Endothelial cell of umbilical vein (primary cell): ENCODE measurements around the gene ANGPTL3. TPM values are rescaled to one million over a fixed set of nuclear protein-coding genes. Genes with fewer than 3 reads are reported as not detected.

Experiments used
- BruUV-seq: library from RNA; stranded (reverse); fragments of 400-500 nt; replicated peaks from 2 replicates; lab custom pipeline; 2021; lab: Mats Ljungman, UMichigan
- CTCF ChIA-PET: fragments of 300-600, 350-600 bp; sonication (Branson Sonifier 250); formaldehyde crosslinking; loops from one replicate; lab custom pipeline; 2021; ENCODE audit warnings: antibody characterized with exemption, inconsistent platforms; lab: Charles Lee
- POLR2A ChIA-PET: fragments of 300-600, 350-600 bp; sonication (Branson Sonifier 250); formaldehyde crosslinking; loops from one replicate; lab custom pipeline; 2021; ENCODE audit warnings: antibody characterized with exemption, inconsistent platforms; lab: Charles Lee
- DNase-seq: peaks from one replicate; pipeline ENCODE4 v3.0.0-alpha.2; 2011; ENCODE audit warnings: low read depth, low spot score
- FAIRE-seq: peaks from 2 replicates; lab custom pipeline; 2011; peaks lifted over from hg19 to GRCh38; lab: Jason Lieb, UNC
- H2AFZ ChIP-seq: 2 replicates; pipeline ENCODE4 v1.6.0; 2012; ENCODE audit warnings: low read depth, low read length, control low read depth, inconsistent platforms
- H3K27ac ChIP-seq: 2 replicates; pipeline ENCODE4 v1.5.1; 2011; ENCODE audit warnings: low read depth, mild to moderate bottlenecking, control low read depth, low read length, moderate library complexity; ENCODE audit not compliant: insufficient read depth
- H3K27me3 ChIP-seq, 2 experiments: 2 replicates each; pipeline versions ENCODE4 v1.6.0 to v1.6.1; 2011; ENCODE audit warnings: low read length in 2 of 2, mixed read lengths in 1 of 2; ENCODE audit not compliant: control insufficient read depth in 2 of 2, insufficient read depth in 2 of 2
- H3K36me3 ChIP-seq, 2 experiments: 2 replicates in 1 of 2; 3 replicates in 1 of 2; pipeline ENCODE4 v1.5.1; 2011; ENCODE audit warnings: low read length in 2 of 2, mild to moderate bottlenecking in 1 of 2, moderate library complexity in 1 of 2; ENCODE audit not compliant: control insufficient read depth in 2 of 2, insufficient read depth in 2 of 2; ENCODE audit errors: extremely low read depth in 1 of 2
- H3K4me1 ChIP-seq: 3 replicates; pipeline ENCODE4 v1.5.1; 2011; ENCODE audit warnings: mild to moderate bottlenecking, low read length; ENCODE audit not compliant: control insufficient read depth, insufficient read depth; ENCODE audit errors: extremely low read depth
- H3K4me2 ChIP-seq: 2 replicates; pipeline ENCODE4 v1.6.1; 2011; ENCODE audit warnings: low read length, control low read depth, mixed read lengths; ENCODE audit not compliant: insufficient read depth
- H3K4me3 ChIP-seq, 3 experiments: fragments of 200-600 bp in 1 of 3; sonication (generic), shearing (Covaris generic) in 1 of 3; replicated peaks in 1 of 3; 2 replicates each; pipeline ENCODE4 v1.5.1; 2011 to 2016; ENCODE audit warnings: control low read depth in 3 of 3, low read length in 3 of 3, mild to moderate bottlenecking in 2 of 3, inconsistent platforms in 1 of 3, low read depth in 1 of 3, moderate library complexity in 1 of 3; ENCODE audit not compliant: insufficient read depth in 1 of 3
- H3K79me2 ChIP-seq: 2 replicates; pipeline ENCODE4 v1.6.0; 2012; ENCODE audit warnings: low read length, inconsistent platforms; ENCODE audit not compliant: control insufficient read depth, insufficient read depth
- H3K9ac ChIP-seq: replicated peaks from 2 replicates; pipeline ENCODE3; 2011; ENCODE audit warnings: low read length, control low read depth; ENCODE audit not compliant: insufficient read depth; ENCODE audit errors: extremely low read depth
- H3K9me1 ChIP-seq: replicated peaks from 3 replicates; pipeline ENCODE4 v1.6.0; 2011; ENCODE audit warnings: mild to moderate bottlenecking, low read length; ENCODE audit not compliant: control insufficient read depth, insufficient read depth; ENCODE audit errors: extremely low read depth
- H3K9me3 ChIP-seq: replicated peaks from 2 replicates; pipeline ENCODE4 v1.5.1; 2012; ENCODE audit warnings: low read length, inconsistent platforms; ENCODE audit not compliant: control insufficient read depth, insufficient read depth
- H4K20me1 ChIP-seq: replicated peaks from 2 replicates; pipeline ENCODE3; 2011; ENCODE audit warnings: mild to moderate bottlenecking, low read length; ENCODE audit not compliant: control insufficient read depth, insufficient read depth; ENCODE audit errors: extremely low read depth
- CTCF ChIP-seq, 2 donors: IDR thresholded peaks; 1 replicate in 1 of 2; 2 replicates in 1 of 2; pipeline ENCODE4 v1.5.1; 2011; ENCODE audit warnings: low read length in 2 of 2, mild to moderate bottlenecking in 2 of 2, moderate library complexity in 2 of 2, control low read depth in 1 of 2, inconsistent platforms in 1 of 2, low read depth in 1 of 2; ENCODE audit not compliant: insufficient read depth in 1 of 2; ENCODE audit errors: extremely low read depth in 1 of 2
- EZH2 ChIP-seq: IDR thresholded peaks from 2 replicates; pipeline ENCODE4 v1.6.1; 2012; ENCODE audit warnings: borderline replicate concordance, low read depth, mild to moderate bottlenecking, moderate library complexity, low read length, inconsistent platforms; ENCODE audit not compliant: severe bottlenecking
- FOS ChIP-seq: IDR thresholded peaks from 2 replicates; pipeline ENCODE4 v1.6.1; 2011; ENCODE audit warnings: mild to moderate bottlenecking, low read length, moderate library complexity, borderline replicate concordance; ENCODE audit not compliant: insufficient read depth
- GATA2 ChIP-seq: IDR thresholded peaks from 2 replicates; pipeline ENCODE4 v1.7.0; 2011; ENCODE audit warnings: low read depth, mild to moderate bottlenecking, moderate library complexity, mixed read lengths, low read length; ENCODE audit not compliant: insufficient read length, insufficient read depth
- JUN ChIP-seq: IDR thresholded peaks from 2 replicates; pipeline ENCODE4 v1.6.1; 2011; ENCODE audit warnings: borderline replicate concordance, low read depth; ENCODE audit not compliant: insufficient read length, insufficient read depth
- MYC ChIP-seq: IDR thresholded peaks from one replicate; pipeline ENCODE4 v1.6.1; 2011; ENCODE audit warnings: mild to moderate bottlenecking, low read depth, low read length
- POLR2A ChIP-seq: IDR thresholded peaks from 2 replicates; pipeline ENCODE4 v1.6.1; 2012; ENCODE audit warnings: low read depth, mild to moderate bottlenecking, control low read depth, low read length
- POLR2AphosphoS5 ChIP-seq: IDR thresholded peaks from 2 replicates; pipeline ENCODE4 v1.6.1; 2012; ENCODE audit warnings: low read depth, mild to moderate bottlenecking, control low read depth, low read length, moderate library complexity; ENCODE audit not compliant: insufficient read depth
- dilution Hi-C: fragments of 300-500 bp; cut with MboI; formaldehyde crosslinking; loops from one replicate; pipeline ENCODE4 v1.15.0; 2019; ENCODE audit warnings: low sequenced_read_pairs; ENCODE audit not compliant: extremely low pct_ligation_motif_present
- intact Hi-C: fragments of 100-400 bp; cut with micrococcal nuclease; formaldehyde crosslinking; loops from one replicate; pipeline ENCODE4 v1.10.0; 2022
- polyA plus RNA-seq, 4 experiments: library from polyadenylated mRNA; depleted of rRNA in 3 of 4; stranded (reverse) in 3 of 4; unstranded in 1 of 4; fragments of >200 nt; gene quantifications; 2 replicates each; pipeline versions ENCODE4 v1.2.1 to v1.2.3, GENCODE V29; 2011 to 2012; ENCODE audit warnings: missing spikeins in 1 of 4
- total RNA-seq: library from RNA; stranded (reverse); gene quantifications from 2 replicates; pipeline ENCODE4 v1.2.3, GENCODE V29; 2021
- TF ChIP-seq, protein P1 (sequence below): IDR thresholded peaks from 2 replicates; pipeline ENCODE4 v1.6.1; 2011; ENCODE audit not compliant: insufficient read depth, insufficient read length

The ANGPTL3 gene
- total and polyA plus RNA-seq, 2 donors (not counting 3 experiments of a cell fraction or from before 2014, with no cell fraction given): not detected

GRCh38 chr1:62599044-62599443, 1.7 kb downstream of the ANGPTL3 start:
- ChIA-PET POLR2A (no interaction called here), CTCF (no interaction called here)
- Histone ChIP-seq H2AFZ (no peak overlapping the region), H3K79me2 (no peaks in the 10 kb centered on the region), H4K20me1 (no peaks in the 10 kb centered on the region), H3K36me3 (no peaks in the 10 kb centered on the region), H3K4me2 (no peak overlapping the region), H3K9ac (no peak overlapping the region), H3K9me1 (no peaks in the 10 kb centered on the region), H3K4me1 (no peaks in the 10 kb centered on the region), H3K4me3 (no peak overlapping the region), H3K27me3 (no peaks in the 10 kb centered on the region), H3K27ac (no peak overlapping the region), H3K9me3 (no peaks in the 10 kb centered on the region)
- TF ChIP-seq, protein P1, sequence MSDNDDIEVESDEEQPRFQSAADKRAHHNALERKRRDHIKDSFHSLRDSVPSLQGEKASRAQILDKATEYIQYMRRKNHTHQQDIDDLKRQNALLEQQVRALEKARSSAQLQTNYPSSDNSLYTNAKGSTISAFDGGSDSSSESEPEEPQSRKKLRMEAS: no peak
- TF ChIP-seq MYC: no peak
- intact Hi-C loops: no loop called here
- FAIRE-seq (no peak), DNase-seq (no peak)
- dilution Hi-C loops: no loop called here
- BruUV-seq: no TSS peak

DNA sequence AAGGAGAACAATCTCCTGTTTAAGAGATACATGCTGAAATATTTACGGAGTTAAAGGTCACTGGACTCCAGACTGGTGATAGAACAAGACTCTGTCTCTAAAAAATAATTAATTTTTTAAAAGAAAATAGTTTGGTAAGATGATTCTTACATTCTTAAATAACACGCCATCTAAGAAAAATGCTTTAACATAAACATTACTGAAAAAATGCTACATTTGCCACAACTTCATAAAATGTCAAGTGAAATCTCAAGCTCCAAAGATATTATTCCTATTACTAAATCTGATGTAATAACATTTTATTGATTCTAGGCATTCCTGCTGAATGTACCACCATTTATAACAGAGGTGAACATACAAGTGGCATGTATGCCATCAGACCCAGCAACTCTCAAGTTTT, 4.1 kb downstream of the ANGPTL3 start:
- TF ChIP-seq, protein P1: no peak
- TF ChIP-seq MYC (no peak), POLR2A (no peak), CTCF (IDR thresholded peaks at IDR 0.05; ENCODE audit: extremely low read depth in 1 of 2, insufficient read depth in 1 of 2, low read depth in 1 of 2, low read length in 2 of 2) (no peak), POLR2AphosphoS5 (no peak), FOS (no peak), JUN (no peak), GATA2 (no peak), EZH2 (no peak)
- Histone ChIP-seq H3K36me3 (no peaks in the 10 kb centered on the region), H3K4me3 (no peak overlapping the region), H4K20me1 (no peaks in the 10 kb centered on the region), H3K9me3 (no peaks in the 10 kb centered on the region), H2AFZ (no peak overlapping the region), H3K27me3 (no peaks in the 10 kb centered on the region), H3K9ac (no peak overlapping the region), H3K9me1 (no peaks in the 10 kb centered on the region), H3K27ac (no peak overlapping the region), H3K4me1 (no peaks in the 10 kb centered on the region), H3K4me2 (no peak overlapping the region), H3K79me2 (no peaks in the 10 kb centered on the region)
- intact Hi-C loops: no loop called here
- ChIA-PET POLR2A (no interaction called here), CTCF (interaction anchor here (0.6 kb wide), 1 partner anchor 9 kb away, joined by 3 read pairs; no protein-coding TSS in a partner anchor)
- dilution Hi-C loops: no loop called here
- FAIRE-seq: no peak
- no TSS peak for BruUV-seq
- DNase-seq: no peak
